ENCODE measurements around the gene BCAS4.
"Not testable (repeated sequence)": the region's sequence is repeated elsewhere in the genome, so short reads cannot be mapped to it uniquely, and the experiment has no call there.

BCAS4 gene

GRCh38 chr20:50799890-50800550 lies 5.2 kb downstream of the BCAS4 start:
- DNase-seq, result no peak

GRCh38 chr20:50800986-50801746 lies 6.3 kb downstream of the BCAS4 start:
- not testable (repeated sequence) for DNase-seq

- no peak for DNase-seq
Observed at GRCh38 chr20:50801747-50802125, 6.9 kb downstream of the BCAS4 start.

- no peak for DNase-seq
Observed at GRCh38 chr20:50802289-50802688, 7.4 kb downstream of the BCAS4 start.

- peak; percentile 33 for DNase-seq
Observed at GRCh38 chr20:50804437-50805348, 9.8 kb downstream of the BCAS4 start.

GRCh38 chr20:50805349-50805684 lies 10.5 kb downstream of the BCAS4 start:
- DNase-seq, result no peak

- DNase-seq, result no peak
Observed at GRCh38 chr20:50806126-50806768, 11.4 kb downstream of the BCAS4 start.

GRCh38 chr20:50810063-50810462 lies 15.2 kb downstream of the BCAS4 start:
- DNase-seq, result no peak

GRCh38 chr20:50810842-50811241 lies 16.0 kb downstream of the BCAS4 start:
- no peak for DNase-seq

GRCh38 chr20:50813101-50813643 lies 18.3 kb downstream of the BCAS4 start:
- DNase-seq, result no peak

GRCh38 chr20:50813801-50814200 lies 18.9 kb downstream of the BCAS4 start:
- DNase-seq, result no peak

GRCh38 chr20:50814438-50815161 lies 19.7 kb downstream of the BCAS4 start:
- no peak for DNase-seq

- DNase-seq, result no peak
Observed at GRCh38 chr20:50815162-50815989, 20.5 kb downstream of the BCAS4 start.

GRCh38 chr20:50817776-50818172 lies 22.9 kb downstream of the BCAS4 start:
- DNase-seq, result no peak

- no peak for DNase-seq
Observed at GRCh38 chr20:50819349-50819748, 24.5 kb downstream of the BCAS4 start.

GRCh38 chr20:50820515-50821256 lies 25.8 kb downstream of the BCAS4 start:
- no peak for DNase-seq

- DNase-seq, result no peak
Observed at GRCh38 chr20:50821257-50821921, 26.5 kb downstream of the BCAS4 start.

GRCh38 chr20:50821994-50822393 lies 27.1 kb downstream of the BCAS4 start:
- DNase-seq, result no peak

GRCh38 chr20:50823319-50823718 lies 28.5 kb downstream of the BCAS4 start:
- DNase-seq, result no peak

- DNase-seq, result no peak
Observed at GRCh38 chr20:50824137-50824536, 29.3 kb downstream of the BCAS4 start.
